Stimulated activated CD4-positive, alpha-beta T cell treated with anti-CD3 and anti-CD28 coated beads, Interleukin-15, amount 100 ng/mL, for 1 hour (primary cell): Measurements from ENCODE around the gene FOXJ3.

Experiments used
- DNase-seq, 2 donors: peaks; one replicate each; pipeline ENCODE4 v3.0.0-alpha.2; 2020; ENCODE audit warnings: low read depth in 1 of 2, low spot score in 1 of 2

FOXJ3 gene

DNA sequence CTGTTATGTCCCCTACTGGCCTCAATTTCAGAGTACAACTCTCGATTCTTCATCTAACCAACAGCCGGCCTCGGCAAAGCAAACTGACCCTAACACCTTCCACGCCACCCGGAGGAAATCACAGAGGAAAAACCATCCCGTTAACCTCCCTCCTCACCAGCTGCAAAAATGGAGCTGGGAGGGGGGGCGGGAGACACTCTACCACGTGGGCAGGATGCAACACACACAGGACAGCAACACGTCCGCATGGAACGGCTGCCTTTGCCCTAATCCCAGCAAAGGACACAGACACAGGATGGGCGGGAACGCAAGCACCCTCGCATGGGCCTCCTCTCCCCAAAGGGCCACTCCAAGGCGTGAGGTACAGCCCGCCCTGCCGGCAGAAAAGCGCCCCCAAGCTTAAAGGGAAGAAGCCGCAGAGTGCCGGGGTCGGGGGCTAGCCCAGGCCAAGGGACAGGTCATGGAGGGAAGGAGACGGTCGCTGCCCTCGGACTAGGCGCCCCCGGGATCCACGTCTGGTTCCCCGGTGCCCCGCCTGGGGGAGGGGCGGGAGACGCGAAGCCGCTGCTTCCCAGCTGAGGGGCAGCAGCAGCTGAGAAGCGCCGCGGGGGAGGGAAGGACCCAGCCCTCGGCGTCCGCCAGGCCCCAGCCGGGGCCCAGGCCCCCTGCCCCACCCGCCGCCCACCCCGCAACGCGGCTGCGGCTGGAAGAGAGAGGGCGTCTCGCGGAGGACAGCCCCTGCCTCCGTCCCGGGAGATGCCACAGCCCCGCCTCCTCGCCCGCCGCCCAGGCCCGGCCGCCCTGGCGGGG lies 590 bp downstream of the FOXJ3 start:
- no peak for DNase-seq

DNA sequence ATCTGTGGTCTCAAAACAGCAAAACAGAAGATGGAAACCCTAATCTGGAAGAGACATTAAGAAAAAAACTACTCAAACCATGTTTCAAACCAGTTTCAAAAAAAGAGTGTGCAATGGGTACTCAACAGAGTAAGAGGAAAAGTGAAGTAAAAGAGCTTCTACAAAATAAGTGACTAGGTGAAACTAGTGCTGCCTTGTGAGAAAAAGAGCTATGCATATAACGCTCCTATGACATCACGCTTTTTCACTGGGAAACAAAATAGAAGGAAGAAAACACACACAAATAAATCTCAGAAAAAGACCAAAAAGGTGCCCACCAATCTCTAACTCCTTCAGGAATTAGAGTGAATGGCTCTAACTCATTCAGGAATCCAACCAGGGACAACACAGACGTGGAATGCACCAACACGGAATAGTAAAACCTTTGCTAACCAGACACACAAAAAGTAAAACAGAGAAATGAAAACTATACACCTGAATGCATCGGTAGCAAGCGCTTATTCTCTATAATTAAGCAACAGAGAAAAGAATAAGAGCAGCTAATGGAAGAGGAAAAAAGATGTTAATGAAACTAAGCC lies 1.3 kb downstream of the FOXJ3 start:
- no peak for DNase-seq

DNA sequence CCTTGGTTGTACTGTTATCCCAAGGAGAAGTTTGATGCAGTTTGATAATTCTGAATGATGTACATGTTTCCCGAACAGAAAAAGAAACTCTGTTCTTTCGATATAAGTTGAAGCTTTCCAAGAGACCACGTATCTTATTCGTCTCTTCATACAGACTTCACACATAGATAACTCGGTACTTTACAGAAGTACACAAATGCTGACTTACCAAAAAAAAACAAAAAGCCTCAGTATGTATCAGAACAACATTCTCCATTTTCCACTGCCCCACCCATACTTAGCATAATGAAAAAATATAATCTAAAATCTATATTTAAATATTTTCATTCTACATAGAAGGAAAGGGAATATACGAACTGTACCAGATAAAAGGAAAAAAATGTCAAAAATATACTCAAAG lies 2.2 kb downstream of the FOXJ3 start:
- DNase-seq = no peak

DNA sequence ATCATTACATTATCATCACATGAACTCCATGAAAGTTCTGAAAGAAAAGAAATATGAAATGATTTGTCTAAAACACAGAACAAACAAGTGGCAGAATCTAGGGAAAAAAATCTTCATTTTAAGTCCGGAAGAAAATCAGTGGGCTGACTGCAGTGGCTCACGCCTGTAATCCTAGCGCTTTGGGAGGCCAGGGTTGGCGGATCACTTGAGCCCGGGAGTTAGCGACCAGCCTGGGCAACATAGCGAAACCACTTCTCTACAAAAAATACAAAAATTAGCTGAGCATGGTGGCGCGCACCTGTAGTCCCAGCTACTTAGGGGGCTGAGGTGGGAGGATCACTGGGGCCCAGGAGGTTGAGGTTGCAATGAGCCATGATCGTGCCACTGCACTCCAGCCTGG lies 4.8 kb downstream of the FOXJ3 start:
- no peak for DNase-seq

DNA sequence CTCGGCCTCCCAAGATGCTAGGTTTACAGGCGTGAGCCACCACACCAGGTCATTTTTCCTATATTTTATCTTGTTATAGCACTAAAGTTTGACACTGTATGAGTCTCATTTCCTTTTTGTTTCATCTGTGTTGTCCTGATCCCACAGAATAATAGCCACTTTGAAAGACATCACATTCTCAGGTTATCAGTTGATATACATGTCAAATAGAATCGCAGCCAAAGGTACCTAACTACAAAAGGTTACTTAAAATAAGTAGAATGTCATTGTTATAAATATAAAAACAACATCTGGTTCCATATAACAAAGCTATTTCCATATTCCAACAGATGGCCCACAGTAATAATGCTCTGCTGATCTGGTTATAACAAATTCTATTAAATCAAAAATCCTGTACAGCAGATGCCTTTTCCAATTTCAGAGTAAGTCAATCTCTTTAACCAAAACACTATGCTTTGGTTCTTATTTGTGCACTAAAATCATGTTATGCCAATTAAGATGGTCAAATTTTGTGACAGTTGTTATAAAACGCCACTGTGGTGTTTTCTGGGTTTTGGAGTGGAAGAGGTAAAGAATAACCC lies 6.0 kb downstream of the FOXJ3 start:
- no peak for DNase-seq

DNA sequence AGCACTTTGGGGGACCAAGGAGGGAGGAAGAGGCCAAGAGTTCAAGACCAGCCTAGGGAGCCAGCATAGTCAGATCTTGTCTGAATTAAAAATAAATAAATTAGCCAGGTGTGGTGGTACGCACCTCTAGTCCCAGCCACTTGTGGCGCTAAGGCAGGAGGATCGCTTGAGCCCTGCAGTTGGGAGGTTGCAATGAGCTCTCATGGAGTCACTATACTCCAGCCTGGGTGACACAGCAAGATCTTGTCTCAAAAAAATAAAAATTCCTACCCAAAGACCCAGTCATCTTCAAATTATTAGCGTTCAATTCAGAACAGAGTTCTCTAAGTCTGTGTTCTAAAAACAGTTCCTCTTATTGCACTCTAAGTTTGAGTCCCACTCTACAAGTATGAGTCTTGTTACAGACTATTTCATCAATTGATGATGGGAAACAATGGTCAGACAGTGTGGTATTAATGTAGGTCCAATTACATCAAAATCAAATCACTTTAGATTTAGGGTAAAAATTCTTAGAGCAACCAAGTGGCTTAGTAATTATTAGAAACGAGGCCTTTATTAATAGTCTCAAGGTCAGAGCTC lies 6.9 kb downstream of the FOXJ3 start:
- no peak for DNase-seq

DNA sequence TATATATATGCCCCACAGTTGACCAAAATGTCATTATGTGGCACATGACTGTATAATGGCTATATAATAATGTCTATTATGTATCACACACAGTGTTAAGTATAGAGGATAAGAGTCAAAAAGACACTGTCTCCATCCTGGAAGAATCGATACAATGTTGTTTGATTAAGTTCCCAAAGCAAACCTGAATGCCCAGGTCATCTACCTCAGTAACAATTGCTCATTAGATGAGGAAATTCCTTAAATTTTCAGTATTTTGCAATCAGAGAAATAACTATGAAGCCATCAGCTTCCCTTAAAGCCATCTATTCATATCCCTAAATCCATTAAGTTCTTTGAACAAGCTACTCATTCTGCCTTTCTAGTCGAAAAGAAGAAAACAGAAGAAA lies 10.0 kb downstream of the FOXJ3 start:
- DNase-seq = no peak

DNA sequence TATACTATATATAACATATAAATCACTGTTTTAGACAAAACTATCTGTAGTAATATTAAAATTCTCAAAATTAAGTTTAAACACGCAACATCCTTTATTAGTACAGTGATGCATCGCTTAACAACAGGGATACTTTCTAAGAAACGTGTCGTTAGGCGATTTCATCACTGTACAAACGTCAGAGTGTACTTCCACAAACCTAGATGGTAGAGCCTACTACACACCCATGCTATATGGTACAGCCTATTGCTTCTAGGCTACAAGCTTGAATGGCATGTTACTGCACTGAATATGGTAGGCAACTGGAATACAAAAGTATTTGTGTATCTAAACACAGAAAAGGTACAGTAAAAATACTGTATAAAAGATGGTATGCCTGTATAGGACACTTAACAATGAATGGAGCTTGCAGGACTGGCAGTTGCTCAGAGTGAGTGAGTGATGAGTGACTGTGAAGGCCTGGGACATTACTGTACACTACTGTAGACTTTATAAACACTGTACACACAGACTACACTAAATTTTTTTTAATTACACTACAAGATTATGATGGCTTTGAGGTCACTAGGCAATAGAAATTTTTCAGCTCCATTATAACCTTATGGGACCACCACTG lies 10.5 kb downstream of the FOXJ3 start:
- DNase-seq = no peak

DNA sequence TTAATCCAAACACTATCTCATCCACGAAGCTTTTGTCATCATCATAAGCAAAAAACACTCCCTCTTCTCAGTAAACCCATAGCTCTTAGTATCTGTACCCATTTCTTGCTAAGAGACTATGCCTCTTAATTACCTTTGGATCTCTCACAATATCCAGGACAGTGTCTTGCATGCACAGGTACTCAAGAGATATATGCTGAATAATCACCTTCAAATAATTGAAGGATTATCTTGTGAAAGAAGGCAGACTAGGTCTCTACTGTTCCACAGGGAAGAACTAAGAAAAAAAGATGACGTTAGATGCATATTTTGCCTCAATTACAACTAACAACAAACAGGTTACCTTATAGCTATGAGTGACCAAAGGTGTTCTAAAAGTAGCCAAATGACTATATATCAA lies 11.5 kb downstream of the FOXJ3 start:
- DNase-seq = no peak

DNA sequence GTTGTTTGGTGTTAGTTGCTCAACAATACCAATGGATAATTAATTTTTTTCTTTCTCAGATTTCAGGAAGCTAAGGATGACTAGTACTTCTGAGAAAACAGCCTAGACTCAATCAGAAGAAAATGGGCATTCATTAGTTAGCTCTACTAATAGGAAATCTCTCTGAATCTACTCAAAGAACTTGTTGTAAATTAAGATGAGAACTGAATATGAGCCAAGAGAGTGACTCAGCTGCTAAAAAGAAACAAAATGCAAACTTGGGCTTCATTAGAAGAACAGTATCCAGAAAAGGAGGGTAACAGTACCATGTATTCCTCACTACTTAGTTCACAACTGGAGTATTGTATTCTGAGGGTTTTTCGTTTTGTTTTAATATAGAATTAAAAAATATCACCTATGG lies 12.5 kb downstream of the FOXJ3 start:
- no peak for DNase-seq

DNA sequence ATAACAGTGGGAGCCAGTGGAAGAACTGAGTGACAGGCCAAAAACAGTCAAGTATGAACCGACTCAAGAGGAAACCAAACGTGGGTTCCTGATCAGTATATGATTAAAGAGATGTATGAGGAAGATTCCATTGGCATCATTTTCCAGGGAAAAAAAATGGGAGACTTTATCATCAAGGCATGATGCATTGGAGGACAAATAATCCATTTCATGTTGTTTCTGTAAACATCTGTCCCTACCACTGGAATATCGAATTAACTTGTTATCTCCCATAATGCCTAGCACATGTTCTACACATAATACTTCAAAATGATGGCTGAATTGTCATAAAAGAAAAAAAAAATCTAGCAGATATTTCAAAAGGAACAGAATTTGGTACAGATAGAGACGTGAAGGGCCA lies 13.3 kb downstream of the FOXJ3 start:
- DNase-seq = no peak

DNA sequence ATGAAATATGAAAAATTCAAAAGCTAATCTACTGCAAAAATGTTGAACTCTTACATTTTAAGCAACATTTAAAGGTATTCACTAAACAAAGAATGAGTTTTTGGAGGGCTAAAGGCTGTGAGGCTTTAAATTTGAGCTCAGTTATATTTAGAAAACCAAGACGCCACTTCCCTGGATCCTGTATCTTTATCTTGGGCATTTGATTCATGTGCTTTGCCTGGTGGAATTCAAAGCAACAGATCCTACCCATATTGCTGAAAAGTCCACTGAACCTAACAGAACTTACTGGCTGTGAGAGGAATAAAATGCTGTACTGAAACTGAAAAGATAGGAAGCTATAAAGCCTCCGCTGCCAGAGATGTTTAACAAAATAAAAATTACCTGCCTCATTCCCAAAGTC lies 14.3 kb downstream of the FOXJ3 start:
- no peak for DNase-seq

DNA sequence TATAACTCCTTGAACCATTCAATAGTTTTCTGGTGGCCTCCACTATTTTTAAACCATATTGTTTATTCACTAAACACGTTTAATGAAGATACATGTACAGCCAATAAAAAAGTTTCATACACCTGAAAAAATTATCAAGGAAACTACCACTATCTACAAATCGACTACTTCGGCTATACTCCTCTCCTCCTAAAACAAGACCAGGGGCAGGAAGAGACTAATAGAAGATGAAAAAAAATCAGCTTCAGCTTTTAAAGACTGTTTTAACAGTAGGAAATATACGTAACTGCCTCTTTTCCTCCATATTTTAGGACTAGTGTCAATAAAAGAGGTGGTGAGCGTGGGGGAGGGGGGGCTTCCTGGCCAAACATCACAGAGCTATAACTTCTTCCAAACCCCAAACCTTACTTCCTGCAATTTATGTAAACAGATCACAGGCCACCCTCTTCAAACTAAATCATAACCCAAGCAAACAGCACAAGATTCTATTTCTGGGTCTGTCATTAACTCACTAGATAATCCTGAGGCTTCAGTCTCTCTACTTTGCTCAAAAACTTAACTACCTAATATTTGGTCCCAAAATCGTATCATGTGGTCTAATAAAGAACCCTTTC lies 15.1 kb downstream of the FOXJ3 start:
- DNase-seq = no peak

DNA sequence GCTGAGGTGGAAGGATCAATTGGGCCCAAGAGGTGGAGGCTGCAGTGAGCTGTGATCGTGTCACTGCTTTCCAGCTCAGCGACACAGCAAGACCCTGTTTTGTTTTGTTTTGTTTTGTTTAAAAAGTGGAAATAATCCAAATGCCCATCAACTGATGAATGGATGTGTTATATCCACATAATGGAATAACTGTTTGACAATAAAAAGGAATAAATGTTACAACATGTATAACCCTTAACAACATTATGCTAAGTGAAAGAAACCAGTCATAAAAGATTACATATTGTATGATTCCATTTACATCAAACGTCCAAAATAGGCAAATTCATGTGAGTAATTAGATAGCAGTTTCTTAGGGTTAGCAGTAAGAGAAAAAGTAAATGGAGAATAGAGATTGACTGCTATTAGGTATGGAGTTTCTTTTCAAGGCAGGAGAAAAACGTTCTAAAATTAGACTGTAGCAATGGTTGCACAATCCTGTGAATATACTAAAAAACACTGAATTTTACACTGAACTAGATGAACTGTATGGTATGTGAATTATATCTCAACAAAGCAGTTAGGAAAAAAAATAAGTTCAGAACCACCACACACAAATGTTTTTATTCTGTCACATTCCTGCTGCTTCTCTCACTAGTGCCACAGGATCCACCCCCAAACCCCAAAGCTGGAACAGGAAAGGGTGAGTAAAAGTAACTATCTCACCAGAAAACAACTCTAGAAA lies 15.7 kb downstream of the FOXJ3 start:
- DNase-seq = no peak

DNA sequence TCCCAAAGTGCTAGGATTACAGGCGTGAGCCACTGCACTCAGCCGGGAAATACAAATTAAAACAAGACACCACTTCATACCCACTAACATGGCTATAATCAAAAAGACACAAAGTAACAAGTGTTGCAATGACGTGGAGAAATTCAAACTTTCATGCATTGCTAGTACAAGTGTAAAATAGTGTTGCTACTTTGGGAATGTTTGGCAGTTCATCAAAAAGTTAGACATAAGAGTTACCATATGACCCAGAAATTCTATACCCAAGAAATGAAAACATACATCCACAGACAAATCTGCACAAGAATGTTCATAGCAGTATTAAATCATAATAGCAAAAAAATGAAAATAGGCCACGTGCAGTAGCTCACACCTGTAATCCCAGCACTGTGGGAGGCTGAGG lies 16.4 kb downstream of the FOXJ3 start:
- DNase-seq = no peak

DNA sequence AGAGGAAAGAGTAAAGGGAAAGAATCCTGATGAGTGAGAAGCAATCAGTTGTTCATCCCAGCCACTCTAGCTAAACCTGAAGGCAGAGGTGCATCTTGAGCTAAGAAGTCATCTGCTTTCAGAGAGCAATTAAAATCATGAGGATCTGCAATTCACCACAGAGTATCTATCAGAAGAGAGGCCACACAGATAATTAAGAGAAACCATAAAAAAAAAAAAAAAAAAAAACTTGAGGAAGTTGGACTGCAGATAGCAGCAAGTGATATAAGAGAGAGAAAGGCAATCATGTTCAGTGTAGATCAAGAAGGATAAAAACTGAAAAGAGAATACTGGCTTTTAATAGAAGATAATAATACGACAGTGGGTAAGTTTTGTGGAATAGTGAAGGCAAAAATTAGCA lies 17.7 kb downstream of the FOXJ3 start:
- no peak for DNase-seq

DNA sequence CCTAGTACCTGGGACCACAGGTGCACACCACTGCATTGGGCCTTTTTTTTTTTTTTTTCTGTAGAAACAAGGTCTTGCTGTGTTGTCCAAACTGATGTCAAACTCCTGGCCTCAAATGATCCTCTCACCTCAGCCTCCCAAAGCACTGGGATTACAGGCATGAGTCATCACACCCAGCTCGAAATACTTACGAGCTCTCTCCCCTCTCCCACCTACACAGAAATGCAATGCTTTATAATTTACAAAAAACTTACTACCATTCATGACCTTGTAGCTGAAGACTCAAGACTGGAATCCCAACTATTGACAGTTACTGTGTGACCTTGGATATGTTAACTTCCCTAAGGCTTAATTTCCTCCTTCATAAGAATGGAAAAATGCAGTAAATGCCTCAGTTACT lies 18.7 kb downstream of the FOXJ3 start:
- DNase-seq = no peak

DNA sequence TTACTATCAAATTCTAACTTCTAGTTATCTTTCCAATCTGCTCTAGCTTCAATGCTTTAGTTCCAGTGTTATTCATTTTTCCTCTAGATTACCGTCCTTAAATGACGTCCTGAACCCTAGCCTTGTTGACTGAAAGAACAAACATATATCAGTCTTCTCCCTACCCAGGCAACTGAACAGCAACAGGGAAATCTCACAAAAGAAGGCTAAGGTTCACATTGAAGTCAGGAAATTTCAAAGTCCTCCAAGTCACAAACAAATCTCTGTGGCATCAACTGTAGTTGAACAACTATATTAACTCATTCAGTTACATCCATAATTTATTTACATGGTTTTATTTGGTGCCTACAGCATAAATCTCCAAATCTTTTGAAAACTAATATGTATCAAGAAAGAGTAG lies 19.5 kb downstream of the FOXJ3 start:
- no peak for DNase-seq

DNA sequence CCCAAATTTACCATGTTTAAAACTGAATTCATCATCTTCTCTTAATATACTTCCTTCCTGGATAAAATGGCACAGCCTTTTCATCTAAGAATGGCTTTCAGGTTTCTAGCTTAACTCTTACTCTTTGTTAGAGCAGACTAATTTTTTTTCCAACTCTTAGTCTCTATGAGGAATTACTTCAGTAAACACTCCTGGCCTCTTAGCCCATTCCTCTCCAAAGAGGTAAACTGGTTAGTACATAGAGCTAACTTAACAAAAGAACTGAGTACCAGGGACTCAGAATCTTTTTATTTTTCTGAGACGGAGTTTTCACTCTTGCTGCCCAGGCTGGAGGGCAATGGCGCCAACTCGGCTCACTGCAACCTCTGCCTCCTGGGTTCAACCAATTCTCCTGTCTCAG lies 21.1 kb downstream of the FOXJ3 start:
- no peak for DNase-seq

DNA sequence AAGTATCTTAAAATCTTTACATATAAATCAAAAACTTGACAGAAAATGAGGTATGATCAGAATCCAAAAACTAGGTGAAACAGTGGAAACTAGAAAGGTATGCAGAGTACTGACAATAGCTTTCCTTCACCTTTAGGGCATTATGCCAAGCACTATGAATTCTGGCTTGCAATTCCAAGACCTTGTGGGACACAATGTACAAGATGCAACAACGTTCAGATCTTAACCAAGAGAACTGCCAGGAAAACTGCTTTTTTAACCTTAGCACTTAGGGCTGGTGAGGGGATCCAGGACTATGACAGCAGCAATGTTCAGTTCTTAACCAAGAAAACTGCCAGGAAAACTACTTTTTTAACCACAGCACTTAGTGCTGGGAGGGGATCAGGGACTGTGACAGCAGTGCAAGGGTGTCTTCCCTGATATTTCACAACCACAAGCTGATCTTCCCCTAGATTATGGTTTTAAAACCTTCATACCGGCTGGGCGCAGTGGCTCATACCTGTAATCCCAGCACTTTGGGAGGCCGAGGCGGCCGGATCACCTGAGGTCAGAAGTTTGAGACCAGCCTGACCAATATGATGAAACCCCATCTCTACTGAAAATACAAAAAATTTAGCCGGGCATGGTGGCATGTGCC lies 22.3 kb downstream of the FOXJ3 start:
- no peak for DNase-seq
